ENCODE results near the gene CATSPER3.

CATSPER3 gene

GRCh38 chr5:135061001-135061400 is 93.3 kb downstream of the CATSPER3 start:
- TF ChIP-seq, protein P1, sequence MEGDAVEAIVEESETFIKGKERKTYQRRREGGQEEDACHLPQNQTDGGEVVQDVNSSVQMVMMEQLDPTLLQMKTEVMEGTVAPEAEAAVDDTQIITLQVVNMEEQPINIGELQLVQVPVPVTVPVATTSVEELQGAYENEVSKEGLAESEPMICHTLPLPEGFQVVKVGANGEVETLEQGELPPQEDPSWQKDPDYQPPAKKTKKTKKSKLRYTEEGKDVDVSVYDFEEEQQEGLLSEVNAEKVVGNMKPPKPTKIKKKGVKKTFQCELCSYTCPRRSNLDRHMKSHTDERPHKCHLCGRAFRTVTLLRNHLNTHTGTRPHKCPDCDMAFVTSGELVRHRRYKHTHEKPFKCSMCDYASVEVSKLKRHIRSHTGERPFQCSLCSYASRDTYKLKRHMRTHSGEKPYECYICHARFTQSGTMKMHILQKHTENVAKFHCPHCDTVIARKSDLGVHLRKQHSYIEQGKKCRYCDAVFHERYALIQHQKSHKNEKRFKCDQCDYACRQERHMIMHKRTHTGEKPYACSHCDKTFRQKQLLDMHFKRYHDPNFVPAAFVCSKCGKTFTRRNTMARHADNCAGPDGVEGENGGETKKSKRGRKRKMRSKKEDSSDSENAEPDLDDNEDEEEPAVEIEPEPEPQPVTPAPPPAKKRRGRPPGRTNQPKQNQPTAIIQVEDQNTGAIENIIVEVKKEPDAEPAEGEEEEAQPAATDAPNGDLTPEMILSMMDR (IDR thresholded peaks at IDR 0.05; ENCODE audit: insufficient read depth, missing control alignments): no peak
- no peak for FAIRE-seq
- no peak for DNase-seq (ENCODE audit: insufficient read length, low spot score)
